PFSK-1 (cell line): ENCODE data around the gene KDM4C.

Experiments used
- FOXP2 ChIP-seq: optimal IDR thresholded peaks from 2 replicates; pipeline ENCODE3; 2011; ENCODE audit warnings: borderline replicate concordance, control low read depth, inconsistent platforms; ENCODE audit not compliant: insufficient read depth; ENCODE audit errors: extremely low read length, extremely low read depth
- POLR2AphosphoS5 ChIP-seq: IDR thresholded peaks from 2 replicates; pipeline ENCODE4 v1.6.1; 2012; ENCODE audit warnings: low read depth, mild to moderate bottlenecking, control low read depth, low read length, moderate library complexity
- REST ChIP-seq, 2 experiments: IDR thresholded peaks; 2 replicates each; pipeline versions ENCODE4 v1.6.1 to v1.8.0; 2011 to 2012; ENCODE audit warnings: low read depth in 2 of 2, low read length in 2 of 2, control low read depth in 1 of 2, inconsistent platforms in 1 of 2, mild to moderate bottlenecking in 1 of 2, moderate library complexity in 1 of 2; ENCODE audit not compliant: insufficient read depth in 1 of 2
- SIN3A ChIP-seq: IDR thresholded peaks from 2 replicates; pipeline ENCODE4 v1.6.1; 2012; ENCODE audit warnings: mild to moderate bottlenecking, low read length, moderate library complexity, borderline replicate concordance; ENCODE audit not compliant: insufficient read depth
- TAF1 ChIP-seq: IDR thresholded peaks from 2 replicates; pipeline ENCODE4 v1.6.1; 2012; ENCODE audit warnings: low read length, control low read depth, borderline replicate concordance; ENCODE audit not compliant: insufficient read depth

KDM4C gene

GRCh38 chr9:7145361-7146069 lies 387.7 kb downstream of the KDM4C start:
- no peak for TF ChIP-seq REST (IDR thresholded peaks at IDR 0.05; ENCODE audit: insufficient read depth in 1 of 2, low read depth in 2 of 2, low read length in 2 of 2)
- no peak for TF ChIP-seq TAF1
- TF ChIP-seq FOXP2 = no peak
- TF ChIP-seq SIN3A = no peak
- TF ChIP-seq POLR2AphosphoS5 = no peak

GRCh38 chr9:7146582-7146981 lies 388.8 kb downstream of the KDM4C start:
- TF ChIP-seq POLR2AphosphoS5 (no peak), FOXP2 (no peak), REST (IDR thresholded peaks at IDR 0.05; ENCODE audit: insufficient read depth in 1 of 2, low read depth in 2 of 2, low read length in 2 of 2) (no peak)

GRCh38 chr9:7147121-7148090 lies 389.6 kb downstream of the KDM4C start:
- TF ChIP-seq SIN3A = no peak
- TF ChIP-seq REST (IDR thresholded peaks at IDR 0.05; ENCODE audit: insufficient read depth in 1 of 2, low read depth in 2 of 2, low read length in 2 of 2) = no peak
- no peak for TF ChIP-seq FOXP2
- no peak for TF ChIP-seq TAF1
- TF ChIP-seq POLR2AphosphoS5 = no peak

GRCh38 chr9:7148243-7148765 lies 390.5 kb downstream of the KDM4C start:
- TF ChIP-seq FOXP2 = no peak
- TF ChIP-seq POLR2AphosphoS5 = no peak
- TF ChIP-seq REST (IDR thresholded peaks at IDR 0.05; ENCODE audit: insufficient read depth in 1 of 2, low read depth in 2 of 2, low read length in 2 of 2) = no peak
- no peak for TF ChIP-seq TAF1
- no peak for TF ChIP-seq SIN3A
